ENCODE data around the gene NOL4L. TPM values are rescaled to one million over a fixed set of nuclear protein-coding genes. Genes with fewer than 3 reads are reported as not detected.

The NOL4L gene
- total RNA-seq, 2 experiments from 2014 or later: 26.1 to 27.4 TPM

GRCh38 chr20:32610472-32611218, 25.5 kb upstream of the NOL4L start:
- H3K4me1 Mint-ChIP-seq: peaks cover 3% of the 10 kb centered on the region
- peaks cover 7% of the 10 kb centered on the region for H3K27me3 Mint-ChIP-seq
- no peak for DNase-seq
- H3K9me3 Mint-ChIP-seq: peaks cover 6% of the 10 kb centered on the region
- H3K36me3 Mint-ChIP-seq (ENCODE audit: low read depth): no peaks in the 10 kb centered on the region
- no peak overlapping the region for H3K4me3 Mint-ChIP-seq
- H3K27ac Mint-ChIP-seq: no peak overlapping the region
- ChIA-PET POLR2A (interaction anchor here (0.5 kb wide), 1 partner anchor 12 kb away, joined by 3 read pairs; no protein-coding TSS in a partner anchor), CTCF (interaction anchor here (1.0 to 1.8 kb wide), 2 partner anchors 8 to 14 kb away, joined by 4 read pairs; no protein-coding TSS in a partner anchor)

- H3K4me3 Mint-ChIP-seq: no peak overlapping the region
- no peaks in the 10 kb centered on the region for H3K36me3 Mint-ChIP-seq (ENCODE audit: low read depth)
- no peak overlapping the region for H3K27ac Mint-ChIP-seq
- DNase-seq: no peak
- peaks cover 6% of the 10 kb centered on the region for H3K9me3 Mint-ChIP-seq
- peaks cover 7% of the 10 kb centered on the region for H3K27me3 Mint-ChIP-seq
- POLR2A ChIA-PET: no interaction called here
- CTCF ChIA-PET: interaction anchor here (1.0 kb wide), 1 partner anchor 9 kb away, joined by 4 read pairs; no protein-coding TSS in a partner anchor
- H3K4me1 Mint-ChIP-seq: peaks cover 3% of the 10 kb centered on the region
These were observed 24.9 kb upstream of the NOL4L start for GRCh38 chr20:32609993-32610392.

GRCh38 chr20:32609111-32609773, 24.1 kb upstream of the NOL4L start:
- CTCF ChIA-PET: interaction anchor here (1.0 to 1.5 kb wide), 2 partner anchors 9 to 20 kb away, joined by 3 to 4 read pairs; no protein-coding TSS in a partner anchor

GRCh38 chr20:32608664-32609015, 23.5 kb upstream of the NOL4L start:
- H3K27ac Mint-ChIP-seq: no peak overlapping the region
- CTCF ChIA-PET: interaction anchor here (1.5 kb wide), 1 partner anchor 21 kb away, joined by 3 read pairs; no protein-coding TSS in a partner anchor
- H3K9me3 Mint-ChIP-seq: peaks cover 5% of the 10 kb centered on the region
- H3K4me1 Mint-ChIP-seq: peaks cover 3% of the 10 kb centered on the region
- H3K27me3 Mint-ChIP-seq: peaks cover 5% of the 10 kb centered on the region
- H3K36me3 Mint-ChIP-seq (ENCODE audit: low read depth): no peaks in the 10 kb centered on the region
- H3K4me3 Mint-ChIP-seq: no peak overlapping the region
- POLR2A ChIA-PET: no interaction called here
- DNase-seq: no peak

More at GRCh38 chr20:32609111-32609773, 24.1 kb upstream of the NOL4L start:
- H3K27me3 Mint-ChIP-seq: peaks cover 5% of the 10 kb centered on the region
- no peak for DNase-seq
- H3K4me1 Mint-ChIP-seq: peaks cover 3% of the 10 kb centered on the region
- peaks cover 6% of the 10 kb centered on the region for H3K9me3 Mint-ChIP-seq
- H3K27ac Mint-ChIP-seq: no peak overlapping the region
- POLR2A ChIA-PET: no interaction called here
- no peak overlapping the region for H3K4me3 Mint-ChIP-seq
- no peaks in the 10 kb centered on the region for H3K36me3 Mint-ChIP-seq (ENCODE audit: low read depth)

GRCh38 chr20:32607727-32608663, 22.9 kb upstream of the NOL4L start:
- CTCF ChIA-PET: interaction anchor here (1.5 kb wide), 1 partner anchor 22 kb away, joined by 3 read pairs; no protein-coding TSS in a partner anchor

GRCh38 chr20:32607324-32607723, 22.2 kb upstream of the NOL4L start:
- CTCF ChIA-PET: no interaction called here
- Mint-ChIP-seq H3K36me3 (ENCODE audit: low read depth) (no peaks in the 10 kb centered on the region), H3K9me3 (no peaks in the 10 kb centered on the region), H3K27me3 (peaks cover 3% of the 10 kb centered on the region), H3K27ac (no peak overlapping the region), H3K4me1 (no peaks in the 10 kb centered on the region), H3K4me3 (no peak overlapping the region)
- POLR2A ChIA-PET: no interaction called here
- DNase-seq: no peak

More at GRCh38 chr20:32607727-32608663, 22.9 kb upstream of the NOL4L start:
- peak overlapping the region; percentile 4 for H3K27ac Mint-ChIP-seq
- H3K9me3 Mint-ChIP-seq: no peaks in the 10 kb centered on the region
- H3K36me3 Mint-ChIP-seq (ENCODE audit: low read depth): no peaks in the 10 kb centered on the region
- POLR2A ChIA-PET: no interaction called here
- no peak overlapping the region for H3K4me3 Mint-ChIP-seq
- H3K4me1 Mint-ChIP-seq: no peaks in the 10 kb centered on the region
- peaks cover 3% of the 10 kb centered on the region for H3K27me3 Mint-ChIP-seq
- no peak for DNase-seq

GRCh38 chr20:32606790-32607189, 21.7 kb upstream of the NOL4L start:
- Mint-ChIP-seq H3K36me3 (ENCODE audit: low read depth) (no peaks in the 10 kb centered on the region), H3K9me3 (no peaks in the 10 kb centered on the region), H3K4me3 (no peak overlapping the region), H3K27ac (no peak overlapping the region), H3K27me3 (peaks cover 3% of the 10 kb centered on the region), H3K4me1 (no peaks in the 10 kb centered on the region)
- POLR2A ChIA-PET: no interaction called here
- CTCF ChIA-PET: no interaction called here
- no peak for DNase-seq

GRCh38 chr20:32606107-32606506, 21.0 kb upstream of the NOL4L start:
- H3K36me3 Mint-ChIP-seq (ENCODE audit: low read depth): no peaks in the 10 kb centered on the region
- no peak for DNase-seq
- H3K4me1 Mint-ChIP-seq: no peaks in the 10 kb centered on the region
- ChIA-PET POLR2A (interaction anchor here (0.6 kb wide), 1 partner anchor 98 kb away, joined by 7 read pairs; no protein-coding TSS in a partner anchor), CTCF (interaction anchor here (1.3 kb wide), 1 partner anchor 19 kb away, joined by 3 read pairs; no protein-coding TSS in a partner anchor)
- no peak overlapping the region for H3K27ac Mint-ChIP-seq
- peaks cover 3% of the 10 kb centered on the region for H3K27me3 Mint-ChIP-seq
- no peak overlapping the region for H3K4me3 Mint-ChIP-seq
- H3K9me3 Mint-ChIP-seq: no peaks in the 10 kb centered on the region

GRCh38 chr20:32605167-32605656, 20.1 kb upstream of the NOL4L start:
- POLR2A ChIA-PET: no interaction called here
- no peaks in the 10 kb centered on the region for H3K4me1 Mint-ChIP-seq
- no peaks in the 10 kb centered on the region for H3K9me3 Mint-ChIP-seq
- no peak for DNase-seq
- CTCF ChIA-PET: interaction anchor here (1.0 to 1.3 kb wide), 2 partner anchors 18 to 173 kb away, joined by 3 read pairs; no protein-coding TSS in a partner anchor
- H3K4me3 Mint-ChIP-seq: no peak overlapping the region
- H3K36me3 Mint-ChIP-seq (ENCODE audit: low read depth): no peaks in the 10 kb centered on the region
- H3K27ac Mint-ChIP-seq: no peak overlapping the region
- peaks cover 3% of the 10 kb centered on the region for H3K27me3 Mint-ChIP-seq

GRCh38 chr20:32603046-32603726, 18.1 kb upstream of the NOL4L start:
- no peaks in the 10 kb centered on the region for H3K36me3 Mint-ChIP-seq (ENCODE audit: low read depth)
- CTCF ChIA-PET: interaction anchor here (0.6 to 1.6 kb wide), 6 partner anchors 16 to 88 kb away, joined by 3 read pairs; no protein-coding TSS in a partner anchor

GRCh38 chr20:32602273-32602672, 17.1 kb upstream of the NOL4L start:
- no peak for DNase-seq
- no peak overlapping the region for H3K4me3 Mint-ChIP-seq
- H3K27me3 Mint-ChIP-seq: no peaks in the 10 kb centered on the region
- H3K9me3 Mint-ChIP-seq: no peaks in the 10 kb centered on the region
- POLR2A ChIA-PET: no interaction called here
- H3K27ac Mint-ChIP-seq: no peak overlapping the region
- no peaks in the 10 kb centered on the region for H3K36me3 Mint-ChIP-seq (ENCODE audit: low read depth)
- CTCF ChIA-PET: no interaction called here
- no peaks in the 10 kb centered on the region for H3K4me1 Mint-ChIP-seq

More at GRCh38 chr20:32603046-32603726, 18.1 kb upstream of the NOL4L start:
- no peak for DNase-seq
- Mint-ChIP-seq H3K9me3 (no peaks in the 10 kb centered on the region), H3K27ac (no peak overlapping the region), H3K4me3 (no peak overlapping the region), H3K4me1 (no peaks in the 10 kb centered on the region), H3K27me3 (peaks cover 3% of the 10 kb centered on the region)
- POLR2A ChIA-PET: no interaction called here

GRCh38 chr20:32600681-32601237, 15.6 kb upstream of the NOL4L start:
- Mint-ChIP-seq H3K36me3 (ENCODE audit: low read depth) (no peaks in the 10 kb centered on the region), H3K27ac (no peak overlapping the region), H3K9me3 (no peaks in the 10 kb centered on the region), H3K4me3 (no peak overlapping the region), H3K4me1 (no peaks in the 10 kb centered on the region), H3K27me3 (no peaks in the 10 kb centered on the region)
- CTCF ChIA-PET: no interaction called here
- DNase-seq: no peak
- POLR2A ChIA-PET: no interaction called here

Measured in activated CD4-positive, alpha-beta T cell treated with anti-CD3 and anti-CD28 coated beads, Interleukin-2, amount 10 ng/mL, durations not matched to agents 7 days and 5 days (primary cell).